HepG2 (cell line): ENCODE measurements around the gene RPS6KA5. TPM values are rescaled to one million over a fixed set of nuclear protein-coding genes. Genes with fewer than 3 reads are reported as not detected.

Experiments used
- ATAC-seq: fragments of 200-7000 bp; cut with Tn5 transposase; 3 replicates; pipeline ENCODE4 v1.9.1; 2020; ENCODE audit warnings: mild to moderate bottlenecking, moderate library complexity
- BruUV-seq: library from RNA; stranded (reverse); fragments of 400-500 nt; replicated peaks from 2 replicates; lab custom pipeline; 2021; lab: Mats Ljungman, UMichigan
- CTCF ChIA-PET: fragments of 300-600 bp; formaldehyde crosslinking; extraction: SDS; loops from one replicate; lab custom pipeline; 2021; ENCODE audit warnings: low total read pairs, inconsistent platforms, low intra/inter-chr PET ratio; lab: Yijun Ruan, JAX
- POLR2A ChIA-PET: fragments of 350-600 bp; sonication (Branson Sonifier 250); formaldehyde crosslinking; loops from one replicate; lab custom pipeline; 2020; ENCODE audit warnings: antibody characterized with exemption, inconsistent platforms; lab: Yijun Ruan, JAX
- DNase-seq: peaks from one replicate; pipeline ENCODE4 v3.0.0-alpha.2; 2015; ENCODE audit warnings: low spot score
- FAIRE-seq: peaks from 3 replicates; lab custom pipeline; 2011; peaks lifted over from hg19 to GRCh38; lab: Jason Lieb, UNC
- H2AFZ ChIP-seq: one replicate; pipeline ENCODE4 v1.6.1; 2011; ENCODE audit warnings: low read length, inconsistent platforms
- H3K27ac ChIP-seq: fragments of 300-600 bp; 3 replicates; pipeline ENCODE4 v1.8.0; 2011; ENCODE audit warnings: mixed run types, mild to moderate bottlenecking, mixed read lengths, low read length, inconsistent platforms; ENCODE audit not compliant: insufficient read depth; ENCODE audit errors: extremely low read length
- H3K27me3 ChIP-seq, 2 experiments: fragments of 200-600 bp in 1 of 2; 2 replicates in 1 of 2; 3 replicates in 1 of 2; pipeline versions ENCODE4 v1.6.0 to v1.8.0; 2011; ENCODE audit warnings: low read length in 2 of 2, mild to moderate bottlenecking in 2 of 2, moderate library complexity in 2 of 2, inconsistent platforms in 1 of 2; ENCODE audit not compliant: insufficient read depth in 2 of 2, control insufficient read depth in 1 of 2
- H3K36me3 ChIP-seq, 2 experiments: fragments of 200-600 bp in 1 of 2; replicated peaks in 1 of 2; 2 replicates in 1 of 2; 3 replicates in 1 of 2; pipeline versions ENCODE4 v1.5.1 to v1.8.0; 2011; ENCODE audit warnings: low read length in 2 of 2, inconsistent platforms in 1 of 2; ENCODE audit not compliant: insufficient read depth in 2 of 2, control insufficient read depth in 1 of 2
- H3K4me1 ChIP-seq: 2 replicates; pipeline ENCODE4 v1.5.1; 2012; ENCODE audit warnings: low read length, inconsistent platforms; ENCODE audit not compliant: insufficient read depth
- H3K4me2 ChIP-seq: 2 replicates; pipeline ENCODE4 v1.6.0; 2011; ENCODE audit warnings: low read depth, low read length, inconsistent platforms
- H3K4me3 ChIP-seq, 3 experiments: fragments of 200-600 bp in 1 of 3; sonication (generic), shearing (Covaris generic) in 1 of 3; replicated peaks in 1 of 3; 2 replicates each; pipeline ENCODE4 v1.5.1; 2011 to 2016; ENCODE audit warnings: low read length in 3 of 3, inconsistent platforms in 2 of 3, low read depth in 2 of 3, mild to moderate bottlenecking in 2 of 3, control low read depth in 1 of 3, mixed read lengths in 1 of 3; ENCODE audit not compliant: insufficient read depth in 1 of 3
- H3K79me2 ChIP-seq: one replicate; pipeline ENCODE4 v1.6.1; 2011; ENCODE audit warnings: low read length, inconsistent platforms; ENCODE audit not compliant: insufficient read depth
- H3K9ac ChIP-seq: 2 replicates; pipeline ENCODE4 v1.6.0; 2011; ENCODE audit warnings: mild to moderate bottlenecking, low read depth, low read length, inconsistent platforms; ENCODE audit not compliant: insufficient read depth
- H3K9me3 ChIP-seq: 2 replicates; pipeline ENCODE4 v1.5.1; 2012; ENCODE audit warnings: mild to moderate bottlenecking, low read length
- H4K20me1 ChIP-seq: 2 replicates; pipeline ENCODE4 v1.6.0; 2011; ENCODE audit warnings: inconsistent platforms, mild to moderate bottlenecking, low read length, moderate library complexity; ENCODE audit not compliant: insufficient read depth
- CREB1 ChIP-seq, 2 experiments: fragments of 450-650 bp in 1 of 2; IDR thresholded peaks; 2 replicates each; pipeline ENCODE4 v1.6.1; 2016 to 2017; ENCODE audit warnings: control low read depth in 1 of 2, mild to moderate bottlenecking in 1 of 2, missing compliant biosample characterization in 1 of 2, missing genetic modification characterization in 1 of 2
- JUNB ChIP-seq: sonication (generic); formaldehyde crosslinking; IDR thresholded peaks from 2 replicates; pipeline ENCODE4 v1.8.0; 2022; ENCODE audit warnings: missing genetic modification reagents, mild to moderate bottlenecking, borderline replicate concordance
- PREB ChIP-seq: sonication (generic); formaldehyde crosslinking; IDR thresholded peaks from 2 replicates; pipeline ENCODE4 v1.4.0; 2020; ENCODE audit warnings: missing genetic modification reagents
- SRF ChIP-seq: IDR thresholded peaks from 2 replicates; pipeline ENCODE4 v1.6.1; 2011; ENCODE audit warnings: mild to moderate bottlenecking, low read depth, low read length, moderate library complexity
- TARDBP ChIP-seq: sonication (generic); formaldehyde crosslinking; IDR thresholded peaks from 2 replicates; pipeline ENCODE4 v1.8.0; 2022; ENCODE audit warnings: mild to moderate bottlenecking, missing genetic modification reagents
- ZBTB42 ChIP-seq: sonication (generic); formaldehyde crosslinking; IDR thresholded peaks from 2 replicates; pipeline ENCODE4 v1.5.0; 2020; ENCODE audit warnings: mild to moderate bottlenecking, missing genetic modification reagents
- ZFP36 ChIP-seq: fragments of 150-350 bp; IDR thresholded peaks from 2 replicates; pipeline ENCODE4 v1.6.1; 2018; ENCODE audit warnings: borderline replicate concordance, low read length, low read depth; ENCODE audit not compliant: partially characterized antibody
- ZNF333 ChIP-seq: sonication (generic); formaldehyde crosslinking; IDR thresholded peaks from 2 replicates; pipeline ENCODE4 v1.4.0; 2020; ENCODE audit warnings: mild to moderate bottlenecking, missing genetic modification reagents, borderline replicate concordance
- WGBS: methylation state at CpG from one replicate; pipeline ENCODE4 v1.1.6; 2017; ENCODE audit warnings: low lambda C conversion rate; 5-methylcytosine and 5-hydroxymethylcytosine counted together
- in situ Hi-C: cut with HindIII; loops from 2 replicates; pipeline ENCODE4 v1.10.0; 2017; ENCODE audit warnings: low pct_unique_long_range_greater_than_20kb; ENCODE audit not compliant: extremely low pct_ligation_motif_present
- intact Hi-C: fragments of 100-400 bp; cut with micrococcal nuclease; formaldehyde crosslinking; loops from one replicate; pipeline ENCODE4 v1.10.0; 2022; ENCODE audit not compliant: unreplicated experiment
- polyA plus RNA-seq, 8 experiments: library from polyadenylated mRNA; depleted of rRNA in 3 of 8; stranded (reverse) in 7 of 8; unstranded in 1 of 8; fragments of >200 nt; fragmentation: Illumina TruSeq in 4 of 8; extraction: Trizol in 4 of 8; gene quantifications; 2 replicates each; pipeline versions ENCODE4 v1.2.1 to v1.2.3, GENCODE V29; 2011 to 2016; ENCODE audit warnings: low read depth in 4 of 8, missing spikeins in 1 of 8, mixed read lengths in 1 of 8; ENCODE audit not compliant: insufficient read depth in 1 of 8
- total RNA-seq, 5 experiments: library from RNA; depleted of rRNA; stranded (reverse); fragments of >200 nt; fragmentation: Illumina TruSeq; extraction: Trizol; gene quantifications; 2 replicates each; pipeline ENCODE4 v1.2.3, GENCODE V29; 2016; ENCODE audit warnings: low read depth in 1 of 5

The RPS6KA5 gene
- total and polyA plus RNA-seq, 2 of the 13 experiments (the other 11 are each of a cell fraction or from before 2014, with no cell fraction given): 0.50 to 0.58 TPM

DNA sequence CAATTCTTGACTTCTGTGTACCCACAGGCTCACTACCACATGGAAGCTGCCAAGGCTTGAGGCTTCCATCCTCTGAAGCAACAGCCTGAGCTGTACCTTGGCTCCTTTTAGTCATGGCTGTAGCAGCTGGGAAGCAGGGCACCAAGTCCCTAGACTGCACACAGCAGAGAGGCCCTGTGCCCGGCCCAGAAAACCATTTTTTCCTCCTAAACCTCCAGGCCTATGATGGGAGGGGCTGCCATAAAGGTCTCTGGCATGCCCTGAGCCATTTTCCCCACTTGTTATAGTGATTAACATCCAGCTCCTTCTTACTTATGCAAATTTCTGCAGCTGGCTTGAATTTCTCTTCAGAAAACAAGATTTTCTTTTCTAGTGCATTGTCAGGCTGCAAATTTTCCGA is 121.8 kb downstream of the RPS6KA5 start:
- no peak overlapping the region for H2AFZ ChIP-seq
- POLR2A ChIA-PET: no interaction called here
- no peak overlapping the region for H3K9ac ChIP-seq
- FAIRE-seq (no peak), ATAC-seq (no peak), DNase-seq (no peak)
- H3K36me3 ChIP-seq: no peaks in the 10 kb centered on the region
- no TSS peak for BruUV-seq
- no peaks in the 10 kb centered on the region for H3K4me1 ChIP-seq
- CTCF ChIA-PET: no interaction called here
- no peak overlapping the region for H3K27ac ChIP-seq
- peaks cover 21% of the 10 kb centered on the region for H3K9me3 ChIP-seq
- TF ChIP-seq ZBTB42 (CRISPR knock-in tag): no peak
- TF ChIP-seq PREB: no peak
- no peak for TF ChIP-seq JUNB (CRISPR knock-in tag)
- TF ChIP-seq SRF: no peak
- no peak for TF ChIP-seq ZFP36
- TF ChIP-seq TARDBP: no peak
- TF ChIP-seq CREB1 (IDR thresholded peaks at IDR 0.05): no peak
- no peak for TF ChIP-seq CREB1 (CRISPR knock-in tag; IDR thresholded peaks at IDR 0.05)
- TF ChIP-seq ZNF333: no peak
- no peaks in the 10 kb centered on the region for H4K20me1 ChIP-seq
- H3K4me3 ChIP-seq: no peak overlapping the region
- no peaks in the 10 kb centered on the region for H3K79me2 ChIP-seq
- no peaks in the 10 kb centered on the region for H3K27me3 ChIP-seq
- in situ Hi-C loops (no loop called here), intact Hi-C loops (no loop called here)
- 10% methylated on average over 2 of the region's 2 CpGs for WGBS
- no peak overlapping the region for H3K4me2 ChIP-seq
